Measurements from ENCODE around the gene CLASP1.

CLASP1 gene

GRCh38 chr2:121545913-121546312 lies 103.3 kb downstream of the CLASP1 start:
- H3K27ac ChIP-seq: no peak overlapping the region
- TF ChIP-seq CTCF (conservative IDR thresholded peaks at IDR 0.05) (no peak), ZFX (IDR thresholded peaks at IDR 0.05) (no peak)

- TF ChIP-seq ZFX (IDR thresholded peaks at IDR 0.05) (no peak), CTCF (conservative IDR thresholded peaks at IDR 0.05) (no peak)
- H3K27ac ChIP-seq: no peak overlapping the region
Measured at GRCh38 chr2:121545257-121545656, 104.0 kb downstream of the CLASP1 start.

GRCh38 chr2:121541495-121541894 lies 107.8 kb downstream of the CLASP1 start:
- no peak for TF ChIP-seq ZFX (IDR thresholded peaks at IDR 0.05)
- TF ChIP-seq CTCF (conservative IDR thresholded peaks at IDR 0.05): no peak
- H3K27ac ChIP-seq: no peak overlapping the region

GRCh38 chr2:121539750-121540469 lies 109.4 kb downstream of the CLASP1 start:
- H3K27ac ChIP-seq: no peak overlapping the region
- TF ChIP-seq ZFX (IDR thresholded peaks at IDR 0.05) (no peak), CTCF (conservative IDR thresholded peaks at IDR 0.05) (no peak)

GRCh38 chr2:121536850-121537557 lies 112.3 kb downstream of the CLASP1 start:
- H3K27ac ChIP-seq: no peak overlapping the region
- TF ChIP-seq ZFX (IDR thresholded peaks at IDR 0.05) (no peak), CTCF (conservative IDR thresholded peaks at IDR 0.05) (no peak)

GRCh38 chr2:121536347-121536746 lies 112.9 kb downstream of the CLASP1 start:
- TF ChIP-seq CTCF (conservative IDR thresholded peaks at IDR 0.05): no peak
- no peak for TF ChIP-seq ZFX (IDR thresholded peaks at IDR 0.05)
- H3K27ac ChIP-seq: no peak overlapping the region

GRCh38 chr2:121534007-121534406 lies 115.3 kb downstream of the CLASP1 start:
- TF ChIP-seq ZFX (IDR thresholded peaks at IDR 0.05) (no peak), CTCF (conservative IDR thresholded peaks at IDR 0.05) (no peak)
- H3K27ac ChIP-seq: no peak overlapping the region
